CD4-positive, alpha-beta T cell (primary cell): ENCODE data around the gene HS3ST5. TPM values are rescaled to one million over a fixed set of nuclear protein-coding genes. Genes with fewer than 3 reads are reported as not detected.

Experiments
- ATAC-seq: fragments of 200-7000 bp; cut with Tn5 transposase; one replicate; pipeline ENCODE4 v1.10.0; 2022; ENCODE audit warnings: mild to moderate bottlenecking; ENCODE audit not compliant: poor library complexity
- CTCF ChIA-PET: fragments of 350-600 bp; sonication (Branson Sonifier 250); formaldehyde crosslinking; loops from one replicate; lab custom pipeline; 2021; ENCODE audit warnings: antibody characterized with exemption, inconsistent platforms; lab: Charles Lee
- POLR2A ChIA-PET: fragments of 350-600 bp; sonication (Branson Sonifier 250); formaldehyde crosslinking; loops from one replicate; lab custom pipeline; 2021; ENCODE audit warnings: antibody characterized with exemption, inconsistent platforms; lab: Charles Lee
- DNase-seq, 14 experiments: peaks; one replicate each; pipeline ENCODE4 v3.0.0-alpha.2; 2013 to 2020; ENCODE audit warnings: mixed read lengths in 2 of 14
- H3K27ac ChIP-seq, 2 donors: one replicate each; pipeline versions ENCODE4 v1.5.1 to v1.7.0; 2013; ENCODE audit warnings: low read length in 2 of 2, low read depth in 1 of 2, mild to moderate bottlenecking in 1 of 2
- H3K27me3 ChIP-seq, 2 experiments: 1 replicate in 1 of 2; 2 replicates in 1 of 2; pipeline versions ENCODE4 v1.6.1 to v1.7.0; 2013; ENCODE audit warnings: low read length in 2 of 2, control low read depth in 1 of 2, mild to moderate bottlenecking in 1 of 2, moderate library complexity in 1 of 2; ENCODE audit not compliant: insufficient read depth in 2 of 2, control insufficient read depth in 1 of 2
- H3K36me3 ChIP-seq: one replicate; pipeline ENCODE4 v1.6.1; 2013; ENCODE audit warnings: low read length, control low read depth; ENCODE audit not compliant: insufficient read depth
- H3K4me1 ChIP-seq: one replicate; pipeline ENCODE4 v1.6.1; 2013; ENCODE audit warnings: low read length, control low read depth; ENCODE audit not compliant: insufficient read depth
- H3K4me3 ChIP-seq: one replicate; pipeline ENCODE4 v1.5.1; 2013; ENCODE audit warnings: mild to moderate bottlenecking, low read length, moderate library complexity
- H3K9me3 ChIP-seq, 2 experiments: 1 replicate in 1 of 2; 2 replicates in 1 of 2; pipeline versions ENCODE4 v1.6.1 to v1.7.0; 2013; ENCODE audit warnings: low read length in 2 of 2, mild to moderate bottlenecking in 2 of 2, control low read depth in 1 of 2, moderate library complexity in 1 of 2; ENCODE audit not compliant: control insufficient read depth in 1 of 2, insufficient read depth in 1 of 2
- H3K27ac Mint-ChIP-seq: one replicate; pipeline ENCODE4 v1.8.0; 2020; ENCODE audit warnings: mixed read lengths
- H3K27me3 Mint-ChIP-seq: one replicate; pipeline ENCODE4 v1.8.0; 2021; ENCODE audit warnings: mixed read lengths
- H3K36me3 Mint-ChIP-seq: one replicate; pipeline ENCODE4 v1.8.0; 2021; ENCODE audit warnings: low read depth, mixed read lengths
- H3K4me1 Mint-ChIP-seq: one replicate; pipeline ENCODE4 v1.8.0; 2021; ENCODE audit warnings: low read depth, mixed read lengths
- H3K4me3 Mint-ChIP-seq: one replicate; pipeline ENCODE4 v1.8.0; 2020; ENCODE audit warnings: mild to moderate bottlenecking, mixed read lengths
- H3K9me3 Mint-ChIP-seq: one replicate; pipeline ENCODE4 v1.8.0; 2020; ENCODE audit warnings: mixed read lengths
- CTCF ChIP-seq: fragments of 200-600 bp; IDR thresholded peaks from one replicate; pipeline ENCODE4 v1.8.0; 2022; ENCODE audit warnings: antibody characterized with exemption, mild to moderate bottlenecking
- intact Hi-C, 2 experiments: fragments of 100-400 bp; cut with DNase I in 1 of 2; cut with micrococcal nuclease in 1 of 2; formaldehyde crosslinking; loops; one replicate each; pipeline versions ENCODE4 v1.15.1 to v1.9.0; 2023 to 2025; cut with DNase I, micrococcal nuclease
- total RNA-seq, 174 experiments: library from RNA in 2 of 174; stranded (reverse) in 2 of 174; gene quantifications; one replicate each; pipeline ENCODE4 v1.2.3 and lab custom pipeline; 2021 to 2026

Gene HS3ST5
- total RNA-seq, 2 experiments from 2014 or later, result not detected

- no peak overlapping the region for H3K4me3 ChIP-seq
- H3K27me3 ChIP-seq, result peaks cover 3 to 8% of the 10 kb centered on the region in 2 experiments
- H3K36me3 Mint-ChIP-seq, result no peaks in the 10 kb centered on the region
- no peak overlapping the region for H3K4me3 Mint-ChIP-seq
- H3K9me3 ChIP-seq, result no peaks in the 10 kb centered on the region
- H3K27me3 Mint-ChIP-seq, result peaks cover 14% of the 10 kb centered on the region
- ATAC-seq (no peak), DNase-seq (no peak)
- POLR2A ChIA-PET, result no interaction called here
- no peaks in the 10 kb centered on the region for H3K4me1 Mint-ChIP-seq
- no peaks in the 10 kb centered on the region for H3K4me1 ChIP-seq
- intact Hi-C loops, result no loop called here
- TF ChIP-seq CTCF, result no peak
- H3K27ac Mint-ChIP-seq, result no peak overlapping the region
- H3K36me3 ChIP-seq, result no peaks in the 10 kb centered on the region
- CTCF ChIA-PET, result no interaction called here
- H3K27ac ChIP-seq, result no peak overlapping the region
- H3K9me3 Mint-ChIP-seq, result no peaks in the 10 kb centered on the region
Observed at GRCh38 chr6:114068116-114068515, 274.7 kb downstream of the HS3ST5 start.

- CTCF ChIA-PET, result no interaction called here
Observed at GRCh38 chr6:114064862-114065261, 278.0 kb downstream of the HS3ST5 start.

DNA sequence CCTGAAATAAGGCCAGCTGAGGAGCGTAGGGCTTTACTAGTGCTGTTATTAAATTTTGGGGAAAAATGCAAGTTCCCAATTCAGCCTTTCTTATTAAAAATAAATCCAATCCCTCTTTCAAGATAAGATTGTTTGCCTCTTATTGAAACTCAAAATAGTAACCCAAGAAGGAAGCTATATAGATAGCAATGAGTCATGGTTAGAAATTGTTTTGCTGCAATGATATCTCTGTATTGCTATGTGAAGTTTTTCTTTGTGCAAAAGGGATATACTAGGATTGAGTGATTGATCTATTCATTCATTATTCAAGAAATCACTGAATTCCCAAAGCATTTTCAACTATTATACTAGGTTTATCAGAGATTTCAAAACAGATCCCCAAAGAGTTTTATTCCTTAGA, 278.9 kb downstream of the HS3ST5 start:
- H3K27me3 Mint-ChIP-seq, result peaks cover 19% of the 10 kb centered on the region
- ChIA-PET POLR2A (no interaction called here), CTCF (no interaction called here)
- H3K4me3 Mint-ChIP-seq, result no peak overlapping the region
- Histone ChIP-seq H3K4me1 (no peaks in the 10 kb centered on the region), H3K36me3 (no peaks in the 10 kb centered on the region), H3K27me3 (peaks cover 3 to 13% of the 10 kb centered on the region in 2 experiments), H3K4me3 (no peak overlapping the region), H3K9me3 (no peaks in the 10 kb centered on the region), H3K27ac (no peak overlapping the region)
- ATAC-seq (no peak), DNase-seq (no peak)
- no peaks in the 10 kb centered on the region for H3K9me3 Mint-ChIP-seq
- H3K4me1 Mint-ChIP-seq, result no peaks in the 10 kb centered on the region
- H3K27ac Mint-ChIP-seq, result no peak overlapping the region
- TF ChIP-seq CTCF, result no peak
- no peaks in the 10 kb centered on the region for H3K36me3 Mint-ChIP-seq
- intact Hi-C loops, result no loop called here

More at GRCh38 chr6:114064862-114065261, 278.0 kb downstream of the HS3ST5 start:
- H3K36me3 Mint-ChIP-seq, result no peaks in the 10 kb centered on the region
- H3K9me3 Mint-ChIP-seq, result no peaks in the 10 kb centered on the region
- Histone ChIP-seq H3K4me1 (no peaks in the 10 kb centered on the region), H3K27ac (no peak overlapping the region), H3K4me3 (no peak overlapping the region), H3K27me3 (peaks cover 3 to 13% of the 10 kb centered on the region in 2 experiments), H3K9me3 (no peaks in the 10 kb centered on the region), H3K36me3 (no peaks in the 10 kb centered on the region)
- no peak overlapping the region for H3K4me3 Mint-ChIP-seq
- no peak for TF ChIP-seq CTCF
- H3K27me3 Mint-ChIP-seq, result peaks cover 19% of the 10 kb centered on the region
- no peak for ATAC-seq
- POLR2A ChIA-PET, result no interaction called here
- H3K4me1 Mint-ChIP-seq, result no peaks in the 10 kb centered on the region
- no peak overlapping the region for H3K27ac Mint-ChIP-seq
- intact Hi-C loops, result no loop called here
- no peak for DNase-seq
